GM18907 (cell line): Measurements from ENCODE around the gene PTPRT.

Source experiments
- ATAC-seq: cut with Tn5 transposase; IDR thresholded peaks from one replicate; pipeline ENCODE4 v1.9.1; 2021; ENCODE audit warnings: mild to moderate bottlenecking, moderate library complexity; ENCODE audit not compliant: unreplicated experiment

The PTPRT gene

DNA sequence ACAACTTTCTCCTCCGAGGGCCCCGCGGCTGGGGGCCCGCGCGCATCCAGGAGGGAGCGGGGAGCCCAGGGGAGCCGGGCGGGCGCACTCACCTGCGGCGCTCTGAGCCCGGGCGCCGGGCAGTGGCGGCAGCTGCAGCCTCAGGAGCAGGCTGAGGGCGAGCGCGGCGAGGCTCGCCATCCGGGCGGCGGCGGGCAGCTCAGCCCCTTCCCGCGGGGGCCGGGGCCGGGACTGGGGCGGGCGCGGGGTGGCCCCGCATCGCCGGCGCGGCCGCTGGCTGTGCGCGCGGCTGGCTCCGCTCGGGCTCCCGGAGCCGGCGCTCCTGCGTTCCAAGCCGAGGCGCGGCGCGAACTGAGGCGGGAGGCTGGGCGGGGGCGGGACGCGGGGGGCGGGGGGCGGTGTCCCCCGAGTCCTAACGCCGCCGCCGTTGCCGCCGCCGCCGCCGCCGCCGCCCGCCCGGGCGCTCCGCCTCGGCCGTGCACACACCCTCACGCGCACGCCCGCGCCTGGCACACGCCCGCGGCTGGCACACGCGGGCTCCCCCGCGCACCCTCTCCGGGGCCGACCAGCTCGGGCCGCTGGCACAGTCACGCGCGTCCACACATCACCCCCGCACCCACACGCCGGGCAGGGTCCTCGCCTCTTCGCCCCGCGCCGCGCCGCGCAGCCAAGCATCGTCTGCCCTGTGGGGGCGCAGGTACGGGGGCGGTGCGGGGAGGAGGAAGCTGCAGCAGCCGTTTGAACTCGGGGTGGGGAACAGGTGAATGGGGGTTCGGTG is at the start of gene PTPRT:
Gene PTPRT, minus strand, starts transcription at position 353 of the 778 bp plus-strand sequence. Its CDS starts 173 bp downstream, at position 180.
- no peak for ATAC-seq

DNA sequence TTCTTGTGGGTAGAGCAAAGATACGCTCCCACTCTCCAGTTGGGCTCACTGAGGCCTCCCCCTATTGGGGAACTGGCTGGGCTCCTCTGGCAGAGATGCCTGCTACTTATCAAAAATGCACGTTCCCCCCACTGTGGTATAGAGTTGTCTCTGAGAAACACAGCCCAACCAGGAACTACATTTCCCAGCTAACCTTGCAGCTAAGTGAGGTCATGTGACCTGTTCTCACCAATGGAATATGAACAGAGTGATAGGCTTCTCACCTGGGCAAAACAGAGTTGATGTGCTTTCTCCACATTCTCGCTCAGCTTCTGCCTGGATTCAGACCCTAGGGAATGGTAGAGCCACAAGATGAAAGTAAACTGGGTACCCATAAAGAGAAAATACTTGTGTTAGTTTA is 49.1 kb upstream of the PTPRT start:
- ATAC-seq: no peak

DNA sequence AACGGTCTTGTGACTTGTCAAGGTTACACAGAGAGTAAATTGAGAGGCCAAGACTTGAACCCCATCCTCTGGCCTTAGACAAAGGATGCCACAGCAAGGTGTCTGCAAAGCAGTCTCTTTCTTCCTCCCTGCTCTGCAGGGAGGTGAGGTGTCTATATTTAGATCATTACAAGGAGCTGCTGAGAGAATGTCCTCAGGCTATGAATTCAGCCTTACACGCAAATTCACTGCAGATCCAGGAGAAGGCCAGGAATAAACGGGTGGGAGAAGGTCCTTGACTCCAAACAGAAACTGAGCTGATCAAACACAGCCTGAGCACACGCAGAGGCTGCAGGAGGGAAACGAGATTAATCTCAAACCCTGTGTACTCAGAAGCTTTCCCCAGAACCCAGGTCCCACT is 48.6 kb upstream of the PTPRT start:
- ATAC-seq: no peak

DNA sequence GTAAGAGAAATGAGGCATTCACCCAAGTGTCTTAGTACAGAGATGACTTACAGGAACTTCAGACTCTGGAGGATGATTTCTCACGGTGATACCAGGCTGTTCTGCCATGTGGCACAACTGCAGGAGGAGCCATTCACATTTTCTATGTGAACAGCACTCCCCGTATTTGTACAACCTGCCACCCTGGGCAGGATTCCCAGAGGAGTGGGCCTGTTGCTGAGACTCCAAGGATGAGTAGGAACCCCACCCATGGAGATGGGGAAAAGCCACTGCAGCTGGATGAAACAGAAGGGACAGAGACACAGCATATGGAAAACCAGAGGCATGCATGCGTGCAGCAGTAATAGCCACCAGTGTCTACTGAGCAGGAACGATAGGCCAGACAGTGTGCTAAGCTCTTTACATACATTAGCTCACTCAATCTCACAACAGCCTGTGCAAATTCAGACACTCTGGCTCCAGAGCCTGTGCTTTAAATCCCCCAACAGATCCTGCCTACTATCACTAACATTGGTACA is 48.0 kb upstream of the PTPRT start:
- no peak for ATAC-seq

DNA sequence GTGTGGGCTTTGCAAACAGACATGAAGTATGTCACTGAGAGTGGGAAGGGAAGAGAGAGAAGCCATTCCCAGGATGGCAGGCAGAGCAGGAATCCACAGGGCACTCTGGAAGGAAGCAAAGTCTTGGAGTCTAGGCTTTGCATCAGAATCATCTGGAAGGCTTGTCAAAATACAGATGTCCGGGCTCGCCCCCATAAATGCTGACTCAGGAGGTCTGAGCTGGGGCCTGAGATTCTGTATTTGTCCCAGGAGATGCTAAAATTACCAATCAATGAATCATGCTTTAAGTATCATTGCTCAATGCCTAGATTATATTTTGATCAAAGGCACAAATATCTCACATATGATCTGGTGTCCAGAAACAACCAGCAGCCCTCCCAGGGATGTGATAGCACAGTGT is 46.3 kb upstream of the PTPRT start:
- no peak for ATAC-seq

DNA sequence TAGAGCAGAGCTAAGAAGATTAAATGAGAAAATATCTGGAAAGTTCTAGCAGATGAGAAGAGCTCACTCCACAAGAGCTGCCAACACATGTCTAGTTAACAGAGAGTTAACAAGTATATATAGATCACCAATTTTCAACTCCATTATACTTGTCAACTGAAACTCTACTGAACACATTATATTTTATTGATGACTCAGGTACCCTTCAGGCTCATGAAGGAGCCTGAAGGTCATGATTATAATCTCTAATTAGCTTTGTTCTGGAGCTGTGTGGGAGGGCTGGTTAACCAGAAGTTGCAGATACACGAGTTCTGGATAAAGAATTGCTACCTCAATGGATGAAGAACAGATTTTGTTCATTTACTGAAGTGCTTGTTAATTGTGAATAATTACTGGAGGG is 42.1 kb upstream of the PTPRT start:
- ATAC-seq: no peak

DNA sequence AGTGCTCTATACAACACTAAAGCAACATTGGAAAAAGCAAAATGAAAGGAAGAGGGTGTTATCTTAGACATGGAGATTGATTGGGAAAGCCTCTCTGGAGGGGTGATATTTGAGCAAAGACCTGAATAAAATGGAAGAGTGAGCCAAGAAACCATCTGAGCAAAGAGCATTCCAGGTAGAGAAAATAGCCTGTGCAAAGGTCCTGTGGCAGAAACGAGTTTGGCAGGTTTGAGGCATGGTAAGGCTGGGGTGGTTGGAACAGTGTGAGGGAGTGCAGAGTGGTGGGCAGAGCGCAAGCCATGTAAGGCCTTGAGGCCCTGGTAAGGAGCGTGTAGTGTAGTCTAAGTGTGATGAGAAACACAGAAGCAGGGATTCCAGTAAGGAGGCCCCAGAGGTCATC is 40.0 kb upstream of the PTPRT start:
- ATAC-seq: no peak

DNA sequence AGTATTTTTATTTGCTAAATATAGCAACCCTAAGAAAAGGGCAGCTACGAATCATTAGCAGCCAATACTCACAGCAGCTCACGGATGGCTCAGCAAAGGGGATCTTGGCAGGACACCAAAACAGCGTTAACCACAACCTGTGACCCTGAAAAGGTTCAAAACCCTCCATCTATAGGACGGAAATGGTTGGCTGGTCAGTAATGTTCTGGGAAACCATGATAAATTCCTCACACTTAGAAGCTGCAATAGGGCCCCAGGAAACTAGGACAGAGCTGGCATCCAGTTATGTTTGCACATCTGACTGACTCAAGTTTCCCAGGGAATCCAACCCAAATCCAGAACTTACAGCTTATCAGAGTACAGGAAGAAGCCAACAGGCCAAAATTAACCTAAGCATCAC is 30.9 kb upstream of the PTPRT start:
- ATAC-seq: no peak

DNA sequence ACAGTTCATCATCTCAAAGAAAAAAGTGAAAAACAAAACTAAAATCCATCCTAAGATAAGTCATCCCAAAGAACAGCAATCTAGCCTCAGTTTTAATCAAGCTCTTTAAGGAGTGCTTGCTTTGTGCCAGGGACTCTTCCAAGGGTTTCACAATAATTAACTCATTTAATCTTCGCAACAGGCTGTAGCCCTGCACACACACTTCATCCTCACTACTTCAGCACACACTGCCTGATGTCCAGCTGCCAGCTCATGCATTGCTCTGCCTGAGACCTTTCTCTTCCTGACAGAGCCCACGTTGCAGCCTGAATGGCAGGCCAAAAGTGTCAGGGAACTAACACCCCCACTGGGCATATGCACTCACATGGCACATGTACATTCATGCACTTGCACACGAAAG is 21.2 kb upstream of the PTPRT start:
- no peak for ATAC-seq

DNA sequence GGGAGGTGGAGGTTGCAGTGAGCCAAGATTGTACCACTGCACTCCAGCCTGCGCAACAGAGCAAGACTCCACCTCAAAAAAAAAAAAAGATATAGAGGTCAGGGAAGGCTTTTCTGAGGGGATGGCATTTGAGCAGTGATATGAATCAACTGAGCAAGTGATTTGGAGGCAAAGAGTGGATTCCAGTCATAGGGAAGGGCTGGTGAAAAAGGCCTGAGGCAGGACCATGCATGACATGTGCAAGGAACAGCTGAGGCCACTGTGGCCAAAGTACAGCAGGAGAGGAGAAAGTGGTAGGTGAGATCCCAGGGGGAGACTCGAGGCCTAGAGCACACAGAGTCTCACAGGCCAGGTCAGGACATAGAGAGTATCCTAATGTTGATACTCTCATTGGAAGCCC is 20.1 kb upstream of the PTPRT start:
- ATAC-seq: no peak

DNA sequence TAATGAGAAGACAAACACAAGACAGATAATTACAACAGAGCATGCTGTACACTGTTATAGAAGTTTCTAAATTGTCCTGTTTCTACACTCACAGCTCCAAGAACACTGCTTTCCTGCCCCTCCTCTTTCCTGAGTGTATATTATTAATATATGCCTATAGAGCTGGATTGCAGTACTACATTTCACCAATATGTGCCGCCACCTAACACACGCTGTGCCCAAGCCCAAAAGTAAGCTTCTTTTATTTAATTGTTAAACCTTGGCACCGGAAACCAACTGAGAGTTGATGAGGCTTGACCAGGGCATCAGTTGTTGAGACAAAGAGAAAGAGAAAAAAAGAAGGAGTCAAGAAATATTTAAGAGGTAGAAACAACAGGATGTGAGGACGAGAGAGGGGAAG is 16.0 kb upstream of the PTPRT start:
- no peak for ATAC-seq

DNA sequence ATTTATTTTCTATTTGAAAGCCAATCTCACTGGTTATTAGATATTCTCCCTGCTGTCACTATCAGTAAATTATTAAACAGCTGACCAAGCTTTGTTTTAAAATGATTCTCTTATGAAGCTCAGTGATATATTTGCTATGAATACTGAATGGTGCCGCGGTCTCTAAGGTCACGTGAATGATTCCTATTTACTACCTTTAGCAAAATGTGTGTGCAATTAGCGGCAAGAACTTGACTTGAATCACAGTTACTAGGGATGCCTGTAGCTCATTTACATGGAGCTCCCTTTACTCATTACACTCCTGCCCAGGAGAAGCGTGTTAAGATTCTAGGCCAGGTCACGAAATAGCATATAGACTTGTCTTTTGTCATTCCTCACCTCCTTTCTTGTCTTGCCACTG is 12.4 kb upstream of the PTPRT start:
- ATAC-seq: no peak

DNA sequence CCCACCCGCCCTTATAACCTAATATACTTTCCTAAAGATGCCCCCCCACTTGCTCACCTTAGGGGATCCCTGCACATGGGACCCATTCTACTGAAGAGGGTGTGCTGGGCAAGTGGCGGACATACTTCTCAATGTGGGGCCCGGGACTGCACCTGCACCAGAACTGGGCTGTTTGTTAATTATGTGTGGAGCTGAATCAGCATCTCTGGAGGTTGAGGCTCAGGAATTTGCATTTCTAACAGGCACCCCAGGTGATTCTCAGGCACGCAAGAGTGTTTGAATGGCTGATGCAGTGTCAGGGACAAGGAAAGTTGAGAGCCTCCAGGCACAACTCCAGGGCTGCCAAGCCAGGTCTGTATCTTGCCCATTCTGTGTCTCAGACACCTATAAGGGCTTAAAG is 8.9 kb upstream of the PTPRT start:
- no peak for ATAC-seq

DNA sequence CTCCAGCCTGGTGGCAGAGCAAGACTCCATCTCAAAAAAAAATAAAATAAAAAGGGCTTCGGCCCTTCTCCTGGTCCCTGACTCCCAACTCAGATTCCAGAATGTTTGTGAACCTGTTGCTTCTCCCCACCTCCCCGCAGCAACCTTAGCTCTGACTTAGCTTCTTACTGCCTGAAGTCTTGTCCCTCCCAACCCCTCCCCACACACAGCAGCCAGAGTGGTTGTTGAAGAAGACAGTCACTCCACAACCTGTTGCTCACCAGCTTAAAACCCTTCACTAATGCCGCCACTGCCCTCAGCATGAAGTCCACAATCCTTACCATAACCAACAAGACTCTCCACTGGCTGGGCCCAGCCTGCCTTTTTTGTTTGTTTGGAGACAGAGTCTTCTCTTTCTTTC is 6.5 kb upstream of the PTPRT start:
- no peak for ATAC-seq

DNA sequence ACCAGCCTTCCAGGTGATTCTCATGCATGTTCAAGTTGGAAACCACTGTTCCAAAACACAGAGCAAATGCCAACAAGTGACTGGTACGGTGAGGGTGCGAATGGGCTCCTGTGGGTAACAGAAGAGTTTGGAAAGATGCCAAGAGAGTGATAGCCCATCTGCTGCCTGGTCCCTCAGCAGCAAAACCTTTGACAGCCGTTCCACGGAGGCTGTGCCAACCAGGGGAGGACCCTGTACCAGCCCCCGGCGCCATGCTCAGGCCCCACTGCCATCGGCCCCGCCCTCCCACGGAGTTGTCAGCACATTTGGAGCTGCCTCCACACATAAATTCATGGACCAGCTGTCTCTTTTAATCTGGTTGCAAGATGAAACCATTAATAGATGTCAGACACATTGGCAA is 4.4 kb upstream of the PTPRT start:
- ATAC-seq: no peak

DNA sequence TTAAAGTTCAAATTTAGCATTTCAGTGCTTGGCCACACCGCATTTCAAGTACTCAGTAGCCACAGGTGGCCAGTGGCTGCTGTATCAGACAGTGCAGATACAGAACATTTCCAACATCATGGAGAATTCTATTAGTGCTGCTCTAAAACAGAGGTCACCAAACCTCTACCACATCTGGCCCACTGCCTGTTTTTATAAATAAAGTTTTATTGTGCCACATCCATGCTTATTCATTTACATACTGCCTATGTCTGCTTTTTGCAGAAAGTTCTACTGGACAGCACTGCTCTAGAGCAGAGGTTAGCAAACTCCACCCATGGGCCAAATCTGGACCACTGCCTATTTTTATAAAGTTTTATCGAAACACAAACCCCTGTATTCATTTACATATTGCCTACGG is 3.7 kb upstream of the PTPRT start:
- ATAC-seq: no peak

DNA sequence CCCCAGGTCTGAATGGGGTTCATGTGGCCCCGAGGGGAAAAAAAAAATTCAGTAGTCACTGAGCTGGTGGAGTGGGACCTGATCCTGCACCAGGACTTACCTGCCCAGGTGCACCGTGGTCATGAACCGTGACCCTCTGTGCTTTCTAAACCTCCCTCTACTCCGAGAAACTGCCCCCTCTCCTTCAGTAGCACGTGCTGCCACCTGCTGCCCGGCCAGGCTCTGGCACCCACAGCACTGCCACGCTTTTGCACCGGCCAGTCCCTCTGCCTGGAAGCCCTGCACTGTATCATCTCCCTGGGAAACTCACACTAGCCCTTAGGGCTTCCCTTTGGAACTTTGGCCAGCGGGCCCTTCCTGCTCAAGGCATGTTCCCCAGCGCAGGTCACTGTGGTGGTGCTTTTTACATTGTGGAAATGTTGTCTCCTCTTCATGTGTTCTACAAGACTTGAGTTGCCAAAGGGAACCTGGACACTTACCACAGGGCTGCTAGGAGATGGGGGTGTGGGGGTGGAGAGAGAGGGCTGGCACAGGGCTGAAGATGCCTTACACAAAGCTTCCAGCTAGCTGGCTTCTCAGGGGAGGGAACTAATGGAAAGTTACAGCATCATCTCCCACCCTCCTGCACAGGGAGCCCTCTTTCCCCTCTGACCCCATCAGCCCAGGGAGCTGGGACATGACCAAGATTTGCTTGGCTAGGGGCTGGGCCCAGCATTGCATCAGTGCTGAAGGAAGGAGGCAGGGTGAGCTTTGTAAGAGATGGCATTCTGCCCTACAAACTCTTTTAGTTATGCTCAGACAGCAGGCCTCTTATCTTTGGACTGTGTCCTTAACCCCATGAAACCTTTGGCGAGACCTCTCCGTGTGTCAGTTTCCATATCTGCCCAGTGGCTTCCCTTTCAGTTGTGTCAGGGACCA is 2.5 kb upstream of the PTPRT start:
- ATAC-seq: no peak

DNA sequence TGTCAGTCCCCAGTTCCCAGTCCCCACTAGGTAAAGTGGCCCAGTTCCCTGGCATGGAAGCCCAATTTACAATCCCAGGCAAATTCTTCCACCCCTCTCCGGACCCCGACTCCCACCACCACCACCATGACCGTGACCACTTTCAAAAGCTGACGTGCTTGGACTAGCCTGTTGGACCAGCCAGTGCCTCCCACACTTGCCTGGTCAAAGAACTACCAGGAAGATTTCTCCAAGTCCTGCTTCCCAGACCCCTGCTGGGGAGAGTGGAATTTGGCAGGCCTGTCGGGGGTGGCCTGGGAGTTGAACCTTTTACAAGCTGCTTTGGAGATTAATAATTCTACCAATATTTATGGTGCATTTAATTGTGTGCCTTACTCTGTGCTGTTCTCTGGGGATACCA is 1.4 kb upstream of the PTPRT start:
- ATAC-seq: no peak

DNA sequence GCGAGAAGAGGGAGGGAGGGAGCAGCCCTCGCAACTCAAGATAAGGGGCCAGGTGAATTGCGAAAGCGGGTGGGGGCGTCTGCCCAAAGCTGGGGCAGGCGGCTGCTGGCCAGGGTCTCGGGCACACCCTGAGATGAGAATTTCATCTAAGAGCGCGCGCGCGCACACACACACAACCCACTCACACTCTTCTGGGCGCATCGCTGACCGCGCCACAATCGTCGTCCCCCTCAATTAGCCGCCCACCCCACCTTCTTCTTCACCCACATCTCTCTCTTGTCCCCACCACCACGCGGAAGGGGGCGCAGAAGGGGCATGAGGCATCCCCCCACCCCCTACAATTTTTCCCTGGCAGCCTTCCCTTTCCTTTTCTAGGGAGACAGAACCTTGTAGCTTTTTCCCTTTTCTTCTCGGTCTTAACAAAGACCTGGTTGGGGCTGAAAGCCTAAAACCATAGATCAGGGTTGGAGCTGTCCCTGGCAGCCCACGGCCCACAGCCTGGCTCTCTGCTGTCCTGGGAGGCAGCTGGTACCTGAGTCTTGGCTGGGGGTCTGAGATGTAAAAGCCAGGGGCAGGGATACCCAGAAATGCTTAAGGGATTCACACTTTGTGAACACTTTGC is 737 bp upstream of the PTPRT start:
- no peak for ATAC-seq

DNA sequence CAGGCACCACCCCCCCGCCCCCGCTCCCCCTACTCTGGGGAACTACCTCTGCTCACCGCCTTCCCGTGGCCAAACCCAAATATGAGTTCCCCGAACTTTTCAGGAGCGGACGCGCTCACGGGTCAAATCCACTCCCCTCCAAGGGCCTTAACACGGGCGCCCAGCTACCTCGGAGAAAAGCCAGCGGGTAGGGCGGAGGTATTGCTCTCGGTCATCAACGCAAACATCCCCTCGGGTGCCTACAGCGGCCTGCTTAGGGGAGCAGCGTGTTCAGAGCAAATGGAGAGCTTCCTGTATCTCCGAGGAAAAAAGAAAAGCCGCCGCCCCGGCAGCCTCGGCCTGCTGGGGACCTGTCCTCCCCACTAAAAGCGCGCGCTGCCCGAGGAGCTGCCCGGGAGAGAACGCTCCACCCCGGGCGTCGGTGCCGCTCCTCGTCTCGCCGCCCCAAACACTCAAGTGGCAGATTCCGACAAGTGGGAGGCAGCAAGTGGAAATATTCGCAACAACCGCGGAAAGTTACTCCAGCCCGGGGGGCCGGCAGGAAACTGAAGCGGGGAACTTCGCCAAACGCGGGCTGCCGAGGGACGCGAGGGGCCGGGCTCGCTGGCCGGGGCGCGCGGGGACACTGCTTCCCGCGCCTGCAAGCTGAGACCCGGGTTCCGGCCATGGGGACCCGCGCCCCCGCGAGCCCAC is 699 bp downstream of the PTPRT start:
- ATAC-seq: no peak

DNA sequence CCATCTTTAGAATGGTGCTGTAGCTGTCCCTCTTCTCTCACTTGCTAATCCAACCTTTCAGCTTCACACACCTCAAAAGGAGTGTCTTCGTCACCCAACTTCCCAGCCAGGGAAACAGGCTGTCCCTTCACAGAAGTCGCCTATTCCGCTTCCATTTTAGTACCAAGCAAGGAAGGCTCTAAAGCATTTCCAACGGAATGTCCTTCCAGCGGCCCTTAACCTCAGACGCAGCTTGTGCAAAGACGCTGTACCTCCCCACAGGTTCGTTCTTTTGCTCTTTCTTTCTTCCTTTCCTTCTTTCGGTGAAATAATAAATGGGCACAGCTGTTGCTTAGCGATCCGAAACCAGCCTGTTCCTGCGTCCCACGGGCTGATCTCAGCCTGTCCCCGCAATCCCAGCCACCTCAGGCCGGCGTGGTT is 1.5 kb downstream of the PTPRT start:
- ATAC-seq: no peak
